Astrocyte of the spinal cord (primary cell): ENCODE results near the gene MBD5.

ENCODE experiments used
- DNase-seq: peaks from one replicate; pipeline ENCODE4 v3.0.0; 2011; ENCODE audit warnings: low read depth, low spot score
- H3K4me3 ChIP-seq: 2 replicates; pipeline ENCODE4 v1.5.1; 2011; ENCODE audit warnings: low read depth, mild to moderate bottlenecking, low read length, moderate library complexity
- CTCF ChIP-seq: IDR thresholded peaks from 2 replicates; pipeline ENCODE4 v1.5.1; 2012; ENCODE audit warnings: low read depth, mild to moderate bottlenecking, low read length, inconsistent platforms
- in situ Hi-C: cut with HindIII; loops from 2 replicates; pipeline ENCODE4 v1.10.0; 2017; ENCODE audit warnings: low sequenced_read_pairs

Gene MBD5

GRCh38 chr2:148484066-148484465 is 463.2 kb downstream of the MBD5 start:
- in situ Hi-C loops = no loop called here
- no peak for DNase-seq
- no peak overlapping the region for H3K4me3 ChIP-seq
- no peak for TF ChIP-seq CTCF

GRCh38 chr2:148486655-148487054 is 465.8 kb downstream of the MBD5 start:
- in situ Hi-C loops = no loop called here
- no peak for TF ChIP-seq CTCF

GRCh38 chr2:148487439-148487838 is 466.5 kb downstream of the MBD5 start:
- in situ Hi-C loops = no loop called here
- TF ChIP-seq CTCF = no peak

More at GRCh38 chr2:148486655-148487054, 465.8 kb downstream of the MBD5 start:
- no peak overlapping the region for H3K4me3 ChIP-seq
- no peak for DNase-seq

GRCh38 chr2:148490840-148491439 is 470.0 kb downstream of the MBD5 start:
- no peak for DNase-seq
- TF ChIP-seq CTCF = no peak
- in situ Hi-C loops = no loop called here
- no peak overlapping the region for H3K4me3 ChIP-seq

More at GRCh38 chr2:148487439-148487838, 466.5 kb downstream of the MBD5 start:
- no peak overlapping the region for H3K4me3 ChIP-seq
- DNase-seq = no peak

- no peak for TF ChIP-seq CTCF
- in situ Hi-C loops = no loop called here
Measured at GRCh38 chr2:148493822-148494563, 473.1 kb downstream of the MBD5 start.

GRCh38 chr2:148495586-148495985 is 474.7 kb downstream of the MBD5 start:
- TF ChIP-seq CTCF = no peak
- no peak overlapping the region for H3K4me3 ChIP-seq
- in situ Hi-C loops = no loop called here
- DNase-seq = no peak

More at GRCh38 chr2:148493822-148494563, 473.1 kb downstream of the MBD5 start:
- no peak for DNase-seq
- no peak overlapping the region for H3K4me3 ChIP-seq
